Activated CD4-positive, CD25-positive, alpha-beta regulatory T cell treated with anti-CD3 and anti-CD28 coated beads, Interleukin-2, amount 50 U/mL, for 72 hours (primary cell): ENCODE measurements around the gene APOBEC3C.
"Not testable (repeated sequence)": the region's sequence is repeated elsewhere in the genome, so short reads cannot be mapped to it uniquely, and the experiment has no call there.

Experiments used
- DNase-seq: peaks from one replicate; pipeline ENCODE4 v3.0.0; 2021

The APOBEC3C gene

GRCh38 chr22:39013942-39014722 lies at the start of gene APOBEC3C:
Gene APOBEC3C, plus strand, starts transcription at chr22:39014257. Its CDS starts 106 bp downstream, at chr22:39014363.
- peak; percentile 73 for DNase-seq

- DNase-seq = no peak
Observed at GRCh38 chr22:38964306-38964705, 49.8 kb upstream of the APOBEC3C start.

- no peak for DNase-seq
Observed at GRCh38 chr22:38964989-38965388, 49.1 kb upstream of the APOBEC3C start.

GRCh38 chr22:38965614-38966379 lies 48.3 kb upstream of the APOBEC3C start:
- no peak for DNase-seq

- no peak for DNase-seq
Observed at GRCh38 chr22:38966380-38966702, 47.7 kb upstream of the APOBEC3C start.

- no peak for DNase-seq
Observed at GRCh38 chr22:38966942-38967341, 47.1 kb upstream of the APOBEC3C start.

GRCh38 chr22:38967451-38968450 lies 46.3 kb upstream of the APOBEC3C start:
- DNase-seq = no peak

GRCh38 chr22:38968801-38969200 lies 45.3 kb upstream of the APOBEC3C start:
- no peak for DNase-seq

GRCh38 chr22:38970551-38970950 lies 43.5 kb upstream of the APOBEC3C start:
- DNase-seq = no peak

- DNase-seq = no peak
Observed at GRCh38 chr22:38971202-38971601, 42.9 kb upstream of the APOBEC3C start.

GRCh38 chr22:38971791-38972190 lies 42.3 kb upstream of the APOBEC3C start:
- no peak for DNase-seq

- no peak for DNase-seq
Observed at GRCh38 chr22:38972558-38972957, 41.5 kb upstream of the APOBEC3C start.

GRCh38 chr22:38973289-38974169 lies 40.5 kb upstream of the APOBEC3C start:
- peak; percentile 60 for DNase-seq

- no peak for DNase-seq
Observed at GRCh38 chr22:38974170-38974825, 39.8 kb upstream of the APOBEC3C start.

- DNase-seq = no peak
Observed at GRCh38 chr22:38974826-38975175, 39.3 kb upstream of the APOBEC3C start.

- not testable (repeated sequence) for DNase-seq
Observed at GRCh38 chr22:38977289-38977688, 36.8 kb upstream of the APOBEC3C start.

- not testable (repeated sequence) for DNase-seq
Observed at GRCh38 chr22:38980587-38980986, 33.5 kb upstream of the APOBEC3C start.

- no peak for DNase-seq
Observed at GRCh38 chr22:38981005-38981991, 32.8 kb upstream of the APOBEC3C start.

GRCh38 chr22:38981992-38982927 lies 31.8 kb upstream of the APOBEC3C start, which contains the start of gene APOBEC3B:
Gene APOBEC3B, plus strand, starts transcription at chr22:38982347. Its CDS starts 107 bp downstream, at chr22:38982454.
- DNase-seq = peak; percentile 68
